Esophagus muscularis mucosa (tissue), 3 donors: Measurements from ENCODE around the gene LRMDA.
A peak's percentile ranks its signal among the peaks of the same experiment; 100 is the strongest.

Source experiments
- CTCF ChIP-seq, 3 experiments: fragments of 200-600 bp in 2 of 3; fragments of 450-650 bp in 1 of 3; sonication (generic) in 2 of 3; IDR thresholded peaks; one replicate each; pipeline ENCODE4 v1.5.1; 2017 to 2019; ENCODE audit warnings: antibody characterized with exemption in 3 of 3, mild to moderate bottlenecking in 2 of 3, moderate library complexity in 1 of 3
- POLR2A ChIP-seq: fragments of 450-650 bp; IDR thresholded peaks from one replicate; pipeline ENCODE4 v1.6.1; 2017; ENCODE audit warnings: antibody characterized with exemption, moderate library complexity, mild to moderate bottlenecking, low read depth
- POLR2AphosphoS5 ChIP-seq, 2 donors: sonication (generic); formaldehyde crosslinking; IDR thresholded peaks; one replicate each; pipeline ENCODE4 v1.6.1; 2017; ENCODE audit warnings: antibody characterized with exemption in 2 of 2

GRCh38 chr10:75430000-75430763 is 1.2 kb upstream of the LRMDA start:
- TF ChIP-seq POLR2AphosphoS5 (IDR thresholded peaks at IDR 0.05) (peak; percentile 15), CTCF (IDR thresholded peaks at IDR 0.05) (no peak), POLR2A (no peak)
